ENCODE results near the gene CYB561D1. TPM values are rescaled to one million over a fixed set of nuclear protein-coding genes. Genes with fewer than 3 reads are reported as not detected.
"Not testable (repeated sequence)": the region's sequence is repeated elsewhere in the genome, so short reads cannot be mapped to it uniquely, and the experiment has no call there.

CYB561D1 gene
- 4.0 and 5.0 TPM in 2 replicates for total RNA-seq

GRCh38 chr1:109493805-109494539 lies at the start of gene CYB561D1:
CYB561D1 (plus strand) TSS chr1:109494094; CDS start chr1:109494140, 46 bp downstream.
- peak; percentile 37 for DNase-seq (ENCODE audit: low read depth, low spot score)

GRCh38 chr1:109444346-109444745 lies 49.5 kb upstream of the CYB561D1 start:
- DNase-seq (ENCODE audit: low read depth, low spot score): no peak

GRCh38 chr1:109445949-109446695 lies 47.8 kb upstream of the CYB561D1 start:
- not testable (repeated sequence) for DNase-seq (ENCODE audit: low read depth, low spot score)

- no peak for DNase-seq (ENCODE audit: low read depth, low spot score)
These were observed 46.4 kb upstream of the CYB561D1 start for GRCh38 chr1:109447524-109447923.

GRCh38 chr1:109454497-109455133 lies 39.3 kb upstream of the CYB561D1 start:
- no peak for DNase-seq (ENCODE audit: low read depth, low spot score)

GRCh38 chr1:109457819-109458218 lies 36.1 kb upstream of the CYB561D1 start:
- DNase-seq (ENCODE audit: low read depth, low spot score): no peak

- no peak for DNase-seq (ENCODE audit: low read depth, low spot score)
These were observed 27.8 kb upstream of the CYB561D1 start for GRCh38 chr1:109466125-109466451.

GRCh38 chr1:109466452-109467300 lies 27.2 kb upstream of the CYB561D1 start, which contains the start of gene SYPL2:
SYPL2 (plus strand) TSS chr1:109466546; CDS start chr1:109466844, 298 bp downstream.
- DNase-seq (ENCODE audit: low read depth, low spot score): no peak

- DNase-seq (ENCODE audit: low read depth, low spot score): no peak
These were observed 26.6 kb upstream of the CYB561D1 start for GRCh38 chr1:109467301-109467777.

- no peak for DNase-seq (ENCODE audit: low read depth, low spot score)
These were observed 25.8 kb upstream of the CYB561D1 start for GRCh38 chr1:109468061-109468460.

GRCh38 chr1:109468903-109469302 lies 25.0 kb upstream of the CYB561D1 start:
- DNase-seq (ENCODE audit: low read depth, low spot score): no peak

GRCh38 chr1:109470245-109470644 lies 23.6 kb upstream of the CYB561D1 start:
- DNase-seq (ENCODE audit: low read depth, low spot score): no peak

- DNase-seq (ENCODE audit: low read depth, low spot score): no peak
These were observed 21.1 kb upstream of the CYB561D1 start for GRCh38 chr1:109472779-109473178.

GRCh38 chr1:109473284-109474057 lies 20.4 kb upstream of the CYB561D1 start:
- not testable (repeated sequence) for DNase-seq (ENCODE audit: low read depth, low spot score)

- DNase-seq (ENCODE audit: low read depth, low spot score): no peak
These were observed 19.2 kb upstream of the CYB561D1 start for GRCh38 chr1:109474697-109475096.

GRCh38 chr1:109475261-109475660 lies 18.6 kb upstream of the CYB561D1 start:
- no peak for DNase-seq (ENCODE audit: low read depth, low spot score)

- DNase-seq (ENCODE audit: low read depth, low spot score): no peak
These were observed 17.1 kb upstream of the CYB561D1 start for GRCh38 chr1:109476825-109477224.

GRCh38 chr1:109477821-109478220 lies 16.1 kb upstream of the CYB561D1 start:
- no peak for DNase-seq (ENCODE audit: low read depth, low spot score)

GRCh38 chr1:109478806-109479205 lies 15.1 kb upstream of the CYB561D1 start:
- no peak for DNase-seq (ENCODE audit: low read depth, low spot score)

- DNase-seq (ENCODE audit: low read depth, low spot score): no peak
These were observed 14.6 kb upstream of the CYB561D1 start for GRCh38 chr1:109479311-109479710.
